GM12874 (cell line): ENCODE data around the gene NPIPA3.
"Not testable (repeated sequence)": the region's sequence is repeated elsewhere in the genome, so short reads cannot be mapped to it uniquely, and the experiment has no call there.

ENCODE experiments used
- TF ChIP-seq, protein P1 (sequence below): IDR thresholded peaks from 2 replicates; pipeline ENCODE4 v1.5.1; 2011; ENCODE audit warnings: low read depth, mild to moderate bottlenecking, control low read depth, low read length, moderate library complexity; ENCODE audit not compliant: insufficient read depth

Gene NPIPA3

DNA sequence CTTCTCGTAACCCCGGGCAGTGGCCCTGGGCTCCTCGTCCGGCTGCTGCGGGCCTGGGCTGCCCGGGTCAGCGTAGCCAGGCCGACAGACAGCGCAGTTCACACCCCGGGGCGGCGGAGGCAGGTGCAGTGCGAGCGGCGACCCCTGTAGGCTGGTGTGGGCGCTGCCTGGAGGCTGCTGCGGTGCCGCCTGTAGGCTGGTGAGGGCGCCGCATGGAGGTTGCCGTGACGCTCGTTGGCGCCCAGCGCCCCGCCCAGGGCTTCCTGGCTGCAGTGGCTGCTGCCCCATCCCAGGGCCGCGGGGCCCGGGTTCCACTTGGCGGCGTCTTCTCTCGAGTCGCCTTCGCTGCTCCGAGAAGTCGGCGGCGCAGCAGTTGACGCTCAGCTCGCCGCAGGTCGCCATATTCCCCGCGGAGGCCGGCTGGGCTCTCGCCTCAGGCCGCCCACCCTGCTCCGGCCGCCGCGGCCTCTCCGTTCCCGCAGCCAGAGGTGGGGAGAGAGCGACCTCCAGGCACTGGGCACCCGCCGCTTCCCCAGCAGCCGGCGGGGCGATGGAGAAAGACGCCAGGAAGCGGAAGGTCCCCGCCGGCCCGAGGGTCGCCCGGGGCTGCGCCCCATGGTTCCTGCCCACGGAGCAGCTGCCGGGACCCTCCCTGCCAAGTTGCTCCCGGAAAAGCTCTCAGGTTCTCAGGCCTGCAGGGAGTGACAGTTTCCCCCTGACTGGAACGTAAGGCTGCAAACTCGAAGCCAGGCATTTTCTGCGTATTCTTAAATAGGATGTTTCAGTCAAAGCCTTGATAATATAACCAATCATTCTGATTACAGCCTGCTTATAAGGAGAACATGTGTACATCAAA lies at the start of gene NPIPA3:
Gene NPIPA3 (plus strand): TSS at position 256 of the 856 bp plus-strand sequence. CDS start 5,533 bp downstream, outside the sequence.
- TF ChIP-seq, protein P1, sequence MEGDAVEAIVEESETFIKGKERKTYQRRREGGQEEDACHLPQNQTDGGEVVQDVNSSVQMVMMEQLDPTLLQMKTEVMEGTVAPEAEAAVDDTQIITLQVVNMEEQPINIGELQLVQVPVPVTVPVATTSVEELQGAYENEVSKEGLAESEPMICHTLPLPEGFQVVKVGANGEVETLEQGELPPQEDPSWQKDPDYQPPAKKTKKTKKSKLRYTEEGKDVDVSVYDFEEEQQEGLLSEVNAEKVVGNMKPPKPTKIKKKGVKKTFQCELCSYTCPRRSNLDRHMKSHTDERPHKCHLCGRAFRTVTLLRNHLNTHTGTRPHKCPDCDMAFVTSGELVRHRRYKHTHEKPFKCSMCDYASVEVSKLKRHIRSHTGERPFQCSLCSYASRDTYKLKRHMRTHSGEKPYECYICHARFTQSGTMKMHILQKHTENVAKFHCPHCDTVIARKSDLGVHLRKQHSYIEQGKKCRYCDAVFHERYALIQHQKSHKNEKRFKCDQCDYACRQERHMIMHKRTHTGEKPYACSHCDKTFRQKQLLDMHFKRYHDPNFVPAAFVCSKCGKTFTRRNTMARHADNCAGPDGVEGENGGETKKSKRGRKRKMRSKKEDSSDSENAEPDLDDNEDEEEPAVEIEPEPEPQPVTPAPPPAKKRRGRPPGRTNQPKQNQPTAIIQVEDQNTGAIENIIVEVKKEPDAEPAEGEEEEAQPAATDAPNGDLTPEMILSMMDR: not testable (repeated sequence)

DNA sequence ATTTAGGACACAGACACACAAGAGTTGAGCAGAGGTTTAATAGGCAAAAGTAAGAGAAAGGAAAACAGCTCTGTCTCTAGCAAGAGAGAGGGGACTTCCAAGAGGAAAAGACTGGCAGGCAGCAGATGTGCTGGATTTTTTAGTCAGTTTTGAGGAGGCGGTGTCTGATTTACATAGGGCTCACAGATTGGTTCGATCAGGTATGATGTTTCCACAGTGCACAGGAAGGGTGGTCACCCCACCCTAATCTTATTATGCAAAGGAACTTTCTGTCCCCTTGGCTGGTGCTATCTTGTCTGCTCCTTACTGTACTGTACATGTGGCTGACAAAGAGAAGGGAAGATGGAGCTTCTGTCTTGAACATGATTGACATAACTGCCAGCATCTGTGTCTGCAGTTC lies 45.1 kb upstream of the NPIPA3 start:
- TF ChIP-seq, protein P1: no peak

DNA sequence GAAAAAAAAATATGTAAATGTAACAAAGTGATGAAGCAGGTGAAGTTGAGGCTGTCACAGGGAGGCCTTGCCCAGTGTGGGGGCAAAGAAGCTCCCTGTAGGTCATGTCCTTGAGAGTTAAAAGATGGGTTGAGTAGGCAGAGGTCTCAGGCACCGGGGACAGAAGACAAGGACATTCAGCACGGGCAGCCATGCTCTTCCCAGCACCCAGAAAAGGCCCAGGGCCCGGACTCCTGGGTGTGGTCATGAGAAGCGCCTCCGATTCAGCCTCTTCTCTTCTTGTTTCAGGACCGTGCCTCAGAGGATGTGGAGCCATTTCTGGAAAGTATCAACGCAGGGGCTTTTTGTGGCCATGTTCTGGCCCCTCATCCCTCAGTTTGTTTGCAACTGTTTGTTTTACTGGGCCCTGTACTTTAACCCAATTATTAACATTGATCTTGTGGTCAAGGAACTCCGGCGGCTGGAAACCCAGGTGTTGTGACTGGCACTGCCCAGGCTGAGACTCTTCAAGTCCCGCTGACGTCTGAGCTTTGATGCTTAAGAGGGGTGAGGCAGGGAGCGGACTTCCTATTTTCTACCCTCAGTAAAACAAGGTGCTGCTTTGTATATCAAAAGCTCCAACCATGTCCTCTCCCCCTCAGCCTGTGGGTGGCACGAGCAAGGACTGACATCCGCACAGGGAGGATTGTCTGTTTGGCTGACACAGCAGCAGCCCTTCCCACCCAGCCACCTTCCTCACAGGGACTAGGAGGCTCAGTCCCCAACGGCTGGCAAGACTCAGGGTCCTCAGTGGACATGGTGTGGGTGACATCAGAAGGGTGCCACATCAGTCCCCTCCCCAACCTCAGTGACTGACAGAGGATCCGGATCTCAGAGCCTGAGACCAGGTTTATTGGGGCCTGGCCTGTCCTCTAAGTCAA lies 35.6 kb upstream of the NPIPA3 start:
- TF ChIP-seq, protein P1: no peak

DNA sequence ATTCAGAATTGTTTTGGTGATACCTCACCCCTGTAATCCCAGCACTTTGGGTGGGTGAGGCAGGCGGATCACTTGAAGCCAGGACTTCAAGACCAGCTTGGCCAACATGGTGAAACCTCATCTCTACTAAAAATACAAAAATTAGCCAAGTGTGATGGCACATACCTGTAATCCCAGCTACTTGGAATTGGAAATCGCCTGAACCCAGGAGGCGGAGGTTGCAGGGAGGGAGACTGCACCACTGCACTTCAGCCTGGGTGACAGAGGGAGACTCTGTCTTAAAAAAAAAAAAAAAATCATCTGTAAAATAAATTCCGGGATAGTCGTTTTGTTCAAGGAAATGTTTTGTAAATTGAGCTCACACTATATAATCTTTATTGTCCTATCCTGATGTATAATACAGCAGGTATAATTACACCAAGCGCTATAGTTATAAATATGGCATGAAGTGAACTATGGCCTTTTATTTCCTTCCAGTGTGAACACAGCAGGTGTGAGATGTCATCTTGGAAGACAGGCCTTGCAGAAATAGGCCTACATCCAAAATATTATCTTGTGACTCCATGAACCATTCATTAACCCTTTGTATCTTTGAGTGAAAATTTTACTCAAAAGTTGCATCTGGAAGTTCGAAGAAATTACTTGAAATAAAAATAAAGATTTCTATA lies 34.5 kb upstream of the NPIPA3 start:
- TF ChIP-seq, protein P1: no peak

- TF ChIP-seq, protein P1: no peak
Measured at GRCh38 chr16:14669776-14670175, 33.4 kb upstream of the NPIPA3 start.

DNA sequence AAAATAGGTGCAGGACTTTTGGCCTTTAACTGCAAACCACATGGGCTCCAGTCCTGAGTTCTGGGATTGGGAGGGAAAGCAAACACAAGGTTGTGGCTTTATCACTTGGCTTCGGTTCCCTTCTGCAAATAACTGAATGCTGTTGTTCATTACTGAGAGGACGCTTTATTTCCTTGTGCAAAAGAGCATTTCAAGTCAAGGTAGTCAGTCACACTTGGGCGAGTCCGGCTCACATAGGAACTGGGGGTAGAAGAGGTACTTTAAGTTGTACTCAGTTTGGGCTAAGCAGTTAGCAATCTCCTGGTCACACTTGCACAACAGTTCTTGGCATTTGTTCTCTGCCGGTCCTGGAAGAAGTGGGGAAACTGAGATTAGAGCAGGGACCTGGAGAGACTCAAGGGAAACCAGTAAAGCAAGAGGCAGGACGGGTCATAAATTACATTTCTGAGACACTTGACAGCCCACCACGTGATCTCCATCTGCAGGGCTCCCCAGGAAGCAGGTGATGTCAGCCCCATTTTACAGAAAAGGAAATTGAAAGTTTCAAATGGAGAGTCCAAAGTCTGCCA lies 30.7 kb upstream of the NPIPA3 start:
- TF ChIP-seq, protein P1: no peak

DNA sequence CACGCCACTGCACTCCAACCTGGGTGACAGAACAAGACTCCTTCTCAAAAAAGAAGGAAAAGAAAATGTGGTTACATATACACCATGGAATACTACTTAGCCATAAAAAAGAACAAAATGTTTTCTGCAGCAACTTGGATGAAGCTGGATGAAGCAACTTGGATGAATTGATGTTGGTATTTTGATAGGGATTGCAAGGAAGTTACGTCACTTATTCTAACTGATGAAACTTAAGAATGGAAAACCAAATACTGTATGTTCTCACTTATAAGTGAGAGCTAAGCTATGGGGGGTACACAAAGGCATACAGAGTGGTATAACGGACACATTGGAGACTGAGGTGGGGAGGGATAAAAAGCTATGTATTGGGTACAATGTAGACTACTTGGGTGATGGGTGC lies 26.6 kb upstream of the NPIPA3 start:
- TF ChIP-seq, protein P1: no peak
